ENCODE data around the gene RAB11FIP4. TPM values are rescaled to one million over a fixed set of nuclear protein-coding genes. Genes with fewer than 3 reads are reported as not detected.
"Not testable (repeated sequence)": the region's sequence is repeated elsewhere in the genome, so short reads cannot be mapped to it uniquely, and the experiment has no call there.

RAB11FIP4 gene
- polyA plus RNA-seq, 3 donors, result 1.5 to 12.3 (median 1.7) TPM

GRCh38 chr17:31418773-31419350 lies 27.4 kb downstream of the RAB11FIP4 start:
- 45 to 51% (median 48%) methylated on average over 6 of the region's 6 CpGs for WGBS, 3 donors
- H3K27ac ChIP-seq (ENCODE audit: low read depth, low read length), result no peak overlapping the region

- 72 to 91% (median 89%) methylated on average over 3 of the region's 3 CpGs for WGBS, 3 donors
- H3K27ac ChIP-seq (ENCODE audit: low read depth, low read length), result no peak overlapping the region
These were observed 31.0 kb downstream of the RAB11FIP4 start for GRCh38 chr17:31422443-31422842.

GRCh38 chr17:31424944-31425281 lies 33.4 kb downstream of the RAB11FIP4 start:
- 37 to 64% (median 59%) methylated on average over 5 of the region's 5 CpGs for WGBS, 3 donors
- H3K27ac ChIP-seq (ENCODE audit: low read depth, low read length), result no peak overlapping the region

DNA sequence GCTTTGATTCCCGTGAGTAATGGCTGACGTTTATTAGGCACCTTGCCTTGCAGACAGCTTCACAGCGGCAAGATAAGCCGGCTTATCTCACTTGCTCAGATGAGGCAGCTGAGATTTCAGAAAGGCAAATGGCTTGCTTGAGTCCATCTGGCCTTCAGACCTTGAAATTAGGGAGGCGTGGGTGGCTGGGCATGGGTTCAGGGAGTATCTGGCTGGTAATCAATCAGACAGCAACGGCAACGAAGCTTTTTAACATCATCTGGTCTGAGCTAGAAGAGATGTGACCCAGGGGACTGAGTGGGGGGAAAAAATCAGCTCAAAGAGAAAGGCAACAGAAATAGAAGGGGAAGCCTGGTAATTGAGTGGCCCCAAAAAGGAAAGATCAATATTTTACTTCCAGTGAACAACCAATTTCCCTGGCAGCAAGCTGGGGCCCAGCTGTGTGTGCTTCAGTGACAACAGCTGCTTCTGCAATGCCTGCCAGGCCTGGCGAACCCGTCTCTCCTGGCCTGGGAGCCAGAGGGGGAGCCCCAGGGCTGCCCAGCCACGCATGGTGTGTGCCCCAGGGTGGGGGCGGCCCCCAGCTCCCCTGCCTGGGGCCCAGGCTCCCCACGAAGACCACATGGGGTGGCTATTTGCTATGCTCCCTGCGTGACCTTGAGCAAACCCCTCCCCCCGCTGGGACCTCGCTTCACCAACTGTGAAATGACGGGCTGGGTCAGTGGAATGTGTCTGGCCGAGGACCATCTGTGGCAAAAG lies 34.0 kb downstream of the RAB11FIP4 start:
- no peak overlapping the region for H3K27ac ChIP-seq (ENCODE audit: low read depth, low read length)
- 10 to 48% (median 40%) methylated on average over 17 of the region's 17 CpGs for WGBS, 3 donors

GRCh38 chr17:31427684-31428083 lies 36.2 kb downstream of the RAB11FIP4 start:
- no peak overlapping the region for H3K27ac ChIP-seq (ENCODE audit: low read depth, low read length)
- 77 to 80% (median 80%) methylated on average over 4 of the region's 4 CpGs for WGBS, 3 donors

DNA sequence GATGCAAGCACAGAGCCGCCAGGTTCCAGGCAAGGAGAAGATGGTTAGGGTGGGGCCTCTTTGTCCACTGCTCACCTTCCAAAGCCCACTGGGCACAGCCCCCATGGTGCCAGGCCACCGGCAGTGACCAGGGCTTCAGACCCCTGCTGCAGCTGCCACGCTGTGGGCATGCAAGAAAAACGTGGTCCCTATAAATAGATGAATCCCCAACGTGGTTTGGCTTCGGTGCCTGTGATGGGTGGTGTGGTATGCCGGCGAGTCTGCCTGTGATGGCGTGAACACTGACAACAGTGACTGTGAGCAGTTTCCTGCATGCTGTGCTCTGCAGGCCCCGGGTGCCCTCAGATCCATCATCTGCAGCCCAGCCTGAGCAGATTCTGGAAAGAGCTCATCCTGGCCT lies 36.6 kb downstream of the RAB11FIP4 start:
- no peak overlapping the region for H3K27ac ChIP-seq (ENCODE audit: low read depth, low read length)
- WGBS, 3 donors, result 75 to 80% (median 75%) methylated on average over 10 of the region's 10 CpGs

- WGBS, 3 donors, result 90 to 99% (median 94%) methylated on average over 4 of the region's 4 CpGs
- no peak overlapping the region for H3K27ac ChIP-seq (ENCODE audit: low read depth, low read length)
These were observed 37.0 kb downstream of the RAB11FIP4 start for GRCh38 chr17:31428512-31428911.

DNA sequence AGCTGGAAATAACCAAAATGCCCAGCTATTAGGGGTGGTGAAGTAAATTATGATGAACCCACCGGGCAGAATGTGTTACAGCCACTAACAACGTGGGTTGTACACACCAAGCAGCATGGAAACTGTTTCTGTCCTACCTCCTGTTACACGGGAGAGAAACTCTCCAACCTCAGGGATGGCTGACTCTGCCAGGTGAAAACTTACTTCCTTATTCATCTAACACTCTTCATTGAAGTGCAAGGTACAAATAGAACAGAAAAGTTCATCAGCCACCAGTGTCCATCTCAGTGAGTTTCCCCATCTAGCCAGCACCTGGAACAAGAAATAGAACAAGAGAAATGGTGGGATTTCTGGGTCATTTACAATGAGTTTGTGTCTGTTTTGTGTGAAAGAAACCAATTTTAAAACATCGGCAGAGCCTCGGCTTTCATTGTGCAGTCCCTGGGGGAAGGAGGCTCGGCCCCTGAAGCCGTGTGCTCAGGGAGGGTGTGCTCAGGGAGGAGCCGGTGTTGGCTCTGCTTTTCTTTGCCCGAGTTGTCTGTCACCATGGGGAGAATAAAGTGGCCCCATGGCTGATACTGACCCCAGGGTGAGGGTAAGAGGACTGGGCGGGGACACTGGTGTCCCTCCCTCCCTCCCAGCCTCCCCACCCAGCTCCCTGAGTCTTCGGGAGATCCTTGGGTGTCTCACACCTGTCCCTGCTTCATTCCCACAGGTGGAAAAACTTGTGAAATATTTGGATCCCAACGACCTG lies 39.8 kb downstream of the RAB11FIP4 start:
- WGBS, 3 donors, result 44 to 52% (median 49%) methylated on average over 12 of the region's 12 CpGs
- H3K27ac ChIP-seq (ENCODE audit: low read depth, low read length), result no peak overlapping the region

GRCh38 chr17:31431852-31432658 lies 40.6 kb downstream of the RAB11FIP4 start:
- H3K27ac ChIP-seq (ENCODE audit: low read depth, low read length), result no peak overlapping the region
- WGBS, 3 donors, result 70 to 73% (median 71%) methylated on average over 15 to 16 of the region's 16 CpGs

- no peak overlapping the region for H3K27ac ChIP-seq (ENCODE audit: low read depth, low read length)
- 48 to 65% (median 49%) methylated on average over 14 of the region's 14 CpGs for WGBS, 3 donors
These were observed 41.8 kb downstream of the RAB11FIP4 start for GRCh38 chr17:31433091-31433790.

DNA sequence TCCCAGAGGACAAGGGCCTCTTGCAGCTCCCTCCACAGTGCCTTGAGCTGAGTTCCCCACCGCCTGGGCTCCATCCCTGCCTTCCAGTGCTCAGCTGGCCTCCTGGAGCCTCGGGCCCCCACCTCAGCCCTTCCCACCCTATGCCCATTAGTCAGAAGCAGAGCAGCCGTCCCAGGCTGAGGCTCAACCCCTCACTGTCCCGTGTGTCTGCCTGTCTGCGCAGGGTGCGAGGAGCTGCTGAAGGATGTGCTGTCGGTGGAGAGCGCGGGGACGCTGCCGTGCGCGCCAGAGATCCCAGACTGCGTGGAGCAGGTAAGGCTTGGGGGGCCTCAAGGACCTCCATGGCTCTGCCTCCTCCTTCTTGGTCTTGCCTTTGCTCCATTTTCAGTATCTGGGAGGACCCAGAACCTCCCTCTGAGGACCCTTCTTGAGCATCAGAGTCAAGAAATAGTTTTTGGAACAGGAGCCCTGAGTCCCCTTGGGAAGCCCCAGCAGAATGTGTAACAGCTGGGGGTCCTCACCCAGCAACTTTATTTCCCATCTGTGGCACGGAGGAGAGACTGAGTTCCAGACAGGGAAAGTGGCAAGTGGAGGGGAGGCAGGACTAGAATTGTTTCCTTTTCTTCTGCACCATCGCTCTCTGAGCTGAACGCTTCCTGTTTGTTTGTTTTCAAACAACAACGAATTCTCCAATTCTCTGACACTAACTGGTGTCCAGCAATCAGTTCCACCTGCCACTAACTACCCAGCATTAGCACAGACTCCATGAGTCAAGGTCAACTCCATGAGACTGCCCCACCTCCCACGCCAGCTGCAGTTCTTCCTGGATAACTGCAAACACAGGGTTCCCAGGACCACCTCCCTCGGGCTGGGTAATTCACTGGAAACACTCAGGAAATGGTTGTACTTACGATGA lies 42.6 kb downstream of the RAB11FIP4 start:
- no peak overlapping the region for H3K27ac ChIP-seq (ENCODE audit: low read depth, low read length)
- WGBS, 3 donors, result 70 to 77% (median 75%) methylated on average over 21 of the region's 21 CpGs

- H3K27ac ChIP-seq (ENCODE audit: low read depth, low read length), result no peak overlapping the region
- WGBS, 3 donors, result 85 to 88% (median 85%) methylated on average over 8 of the region's 8 CpGs
These were observed 43.2 kb downstream of the RAB11FIP4 start for GRCh38 chr17:31434727-31435050.

- no peak overlapping the region for H3K27ac ChIP-seq (ENCODE audit: low read depth, low read length)
- 63 to 74% (median 66%) methylated on average over 2 of the region's 2 CpGs for WGBS, 3 donors
These were observed 44.1 kb downstream of the RAB11FIP4 start for GRCh38 chr17:31435581-31435980.

DNA sequence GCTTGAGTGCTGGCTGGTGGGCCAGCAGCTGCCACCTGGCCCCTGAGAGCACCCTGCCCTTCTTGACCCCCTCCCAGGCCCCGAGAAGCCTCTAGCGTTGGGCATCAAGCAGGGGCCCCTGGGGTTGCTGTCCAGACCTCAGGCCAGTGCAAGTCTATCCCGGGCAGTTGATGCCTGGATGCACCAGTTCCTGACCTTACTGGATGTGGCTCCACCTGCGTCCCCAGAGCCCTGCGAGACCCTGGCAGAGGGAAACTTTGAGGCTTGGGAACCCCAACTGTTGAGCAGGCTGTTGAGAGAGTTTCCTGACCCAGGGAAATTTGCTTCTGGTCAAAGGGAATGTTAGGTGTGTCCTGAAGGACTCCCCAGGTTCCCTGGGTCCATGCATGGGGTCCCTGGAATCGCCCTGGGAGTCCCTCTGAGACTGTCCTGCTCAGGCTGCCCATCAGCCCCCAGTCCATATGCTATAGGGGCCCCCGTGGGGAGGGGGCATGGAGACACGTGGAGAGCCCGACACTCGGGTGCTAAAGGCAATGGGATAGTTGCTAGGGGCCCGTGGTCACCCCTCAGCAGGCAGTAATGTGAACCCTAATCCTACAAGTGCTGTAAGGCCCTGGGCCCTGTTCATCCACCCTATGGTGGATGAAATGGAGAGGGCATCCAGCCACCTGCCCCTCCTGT lies 46.4 kb downstream of the RAB11FIP4 start:
- no peak overlapping the region for H3K27ac ChIP-seq (ENCODE audit: low read depth, low read length)
- WGBS, 3 donors, result 68 to 72% (median 70%) methylated on average over 11 of the region's 11 CpGs

- 83 to 95% (median 94%) methylated on average over 4 of the region's 4 CpGs for WGBS, 3 donors
These were observed 48.2 kb downstream of the RAB11FIP4 start for GRCh38 chr17:31439716-31440115.

DNA sequence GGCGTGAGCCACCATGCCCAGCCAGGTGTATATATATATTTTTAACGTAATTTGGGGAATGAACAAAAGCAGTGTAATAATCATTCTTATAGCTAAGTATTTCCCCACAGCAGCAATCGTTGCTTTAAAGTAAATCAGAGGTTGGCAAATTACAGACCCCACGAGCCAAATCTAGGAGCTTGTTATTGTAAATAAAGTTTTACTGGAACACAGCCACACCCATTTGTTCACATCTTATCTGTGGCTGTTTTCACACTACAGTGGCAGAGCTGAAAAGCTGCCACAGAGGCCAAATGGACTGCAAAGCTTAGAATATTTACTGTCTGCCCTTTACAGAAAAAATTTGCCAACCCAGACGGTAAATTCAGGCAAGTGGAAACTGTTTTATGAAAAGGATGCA lies 50.8 kb downstream of the RAB11FIP4 start:
- 52 to 82% (median 73%) methylated on average over 5 of the region's 5 CpGs for WGBS, 3 donors
- no peak overlapping the region for H3K27ac ChIP-seq (ENCODE audit: low read depth, low read length)

More at GRCh38 chr17:31439716-31440115, 48.2 kb downstream of the RAB11FIP4 start:
- H3K27ac ChIP-seq (ENCODE audit: low read depth, low read length), result no peak overlapping the region

GRCh38 chr17:31442856-31443255 lies 51.4 kb downstream of the RAB11FIP4 start:
- H3K27ac ChIP-seq (ENCODE audit: low read depth, low read length), result not testable (repeated sequence)
- WGBS, 3 donors, result 65 to 87% (median 76%) methylated on average over 5 of the region's 5 CpGs

Data from adipose tissue (tissue), 3 donors.